NCI-H1930 (cell line): ENCODE measurements around the gene TNRC18.

Source experiments
- DNase-seq, 2 experiments: peaks; one replicate each; lab custom pipeline; 2025; lab: John Stamatoyannopoulos, UW

TNRC18 gene

GRCh38 chr7:5428478-5429252 is 5.0 kb upstream of the TNRC18 start:
- peak; percentile 69 to 75 for DNase-seq

- DNase-seq: no peak
These were observed 2.5 kb upstream of the TNRC18 start for GRCh38 chr7:5426226-5426475.

GRCh38 chr7:5425507-5426225 is 2.0 kb upstream of the TNRC18 start:
- DNase-seq: peak; percentile 68 to 76

- DNase-seq: peak in 1 of 2 experiments; percentile 24
These were observed 1.3 kb upstream of the TNRC18 start for GRCh38 chr7:5424749-5425506.

- DNase-seq: peak; percentile 95 to 99
These were observed 528 bp upstream of the TNRC18 start for GRCh38 chr7:5423976-5424748.

GRCh38 chr7:5422396-5423305 is 983 bp downstream of the TNRC18 start:
- no peak for DNase-seq

- DNase-seq: no peak
These were observed 1.8 kb downstream of the TNRC18 start for GRCh38 chr7:5421714-5422395.

- no peak for DNase-seq
These were observed 2.5 kb downstream of the TNRC18 start for GRCh38 chr7:5420881-5421713.

- no peak for DNase-seq
These were observed 3.4 kb downstream of the TNRC18 start for GRCh38 chr7:5420067-5420880.

GRCh38 chr7:5419539-5420066 is 4.0 kb downstream of the TNRC18 start:
- no peak for DNase-seq

GRCh38 chr7:5418285-5418582 is 5.4 kb downstream of the TNRC18 start:
- no peak for DNase-seq

- no peak for DNase-seq
These were observed 6.2 kb downstream of the TNRC18 start for GRCh38 chr7:5417106-5418071.

- no peak for DNase-seq
These were observed 8.7 kb downstream of the TNRC18 start for GRCh38 chr7:5414916-5415315.

- DNase-seq: no peak
These were observed 10.2 kb downstream of the TNRC18 start for GRCh38 chr7:5413449-5413786.

GRCh38 chr7:5408777-5409176 is 14.9 kb downstream of the TNRC18 start:
- no peak for DNase-seq

- no peak for DNase-seq
These were observed 16.4 kb downstream of the TNRC18 start for GRCh38 chr7:5406957-5407945.
